ENCODE results near the gene ACAD9.
"Not testable (repeated sequence)": the region's sequence is repeated elsewhere in the genome, so short reads cannot be mapped to it uniquely, and the experiment has no call there.

The ACAD9 gene

DNA sequence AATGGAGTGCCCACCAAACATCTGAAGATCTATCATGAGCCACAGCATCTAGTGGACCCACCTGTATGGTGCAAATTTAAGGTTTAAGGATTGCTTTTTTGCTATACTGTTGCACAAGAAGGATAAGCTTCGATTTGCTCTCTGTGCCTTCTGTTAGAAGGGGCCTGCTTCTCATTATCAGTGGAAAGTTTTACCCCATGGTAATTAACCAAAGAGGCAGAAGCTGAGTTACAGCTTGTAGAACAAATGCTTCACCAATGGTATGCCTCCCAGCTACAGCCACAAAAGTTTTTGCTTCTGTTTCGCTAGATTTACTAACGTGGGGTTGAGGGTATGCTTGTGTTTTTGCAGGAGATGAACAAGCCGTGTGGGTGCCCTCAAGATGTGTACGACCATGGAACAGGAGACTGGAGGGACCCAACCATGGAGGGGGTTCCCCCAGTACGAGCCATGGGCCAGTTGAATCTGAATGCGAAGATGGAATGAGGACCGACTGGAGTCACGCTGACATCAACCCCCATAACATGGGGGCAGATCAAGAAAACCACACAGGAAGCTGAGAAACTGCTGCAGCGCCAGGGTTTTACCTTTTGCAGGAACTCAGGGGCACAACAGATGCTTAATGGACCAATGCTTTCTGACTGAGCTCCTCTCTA is 43.5 kb downstream of the ACAD9 start:
- ChIA-PET POLR2A (interaction anchor here (1.3 kb wide), 1 partner anchor 44 kb away, joined by 4 read pairs; the partner anchor contains the start of gene ACAD9), CTCF (no interaction called here)
- DNase-seq (ENCODE audit: extremely low spot score) = no peak
- TF ChIP-seq LEF1 (IDR thresholded peaks at IDR 0.05; ENCODE audit: borderline replicate concordance) = no peak
- TF ChIP-seq FOXM1 (IDR thresholded peaks at IDR 0.05; ENCODE audit: borderline replicate concordance) = no peak
- no peak for TF ChIP-seq TARDBP (IDR thresholded peaks at IDR 0.05)
- TF ChIP-seq L3MBTL2 (conservative IDR thresholded peaks at IDR 0.05) = no peak
- no peak for TF ChIP-seq NFRKB (IDR thresholded peaks at IDR 0.05)
- TF ChIP-seq SUZ12 (IDR thresholded peaks at IDR 0.05) = no peak
- no peak for TF ChIP-seq FOXA1 (IDR thresholded peaks at IDR 0.05)
- TF ChIP-seq, protein P1, sequence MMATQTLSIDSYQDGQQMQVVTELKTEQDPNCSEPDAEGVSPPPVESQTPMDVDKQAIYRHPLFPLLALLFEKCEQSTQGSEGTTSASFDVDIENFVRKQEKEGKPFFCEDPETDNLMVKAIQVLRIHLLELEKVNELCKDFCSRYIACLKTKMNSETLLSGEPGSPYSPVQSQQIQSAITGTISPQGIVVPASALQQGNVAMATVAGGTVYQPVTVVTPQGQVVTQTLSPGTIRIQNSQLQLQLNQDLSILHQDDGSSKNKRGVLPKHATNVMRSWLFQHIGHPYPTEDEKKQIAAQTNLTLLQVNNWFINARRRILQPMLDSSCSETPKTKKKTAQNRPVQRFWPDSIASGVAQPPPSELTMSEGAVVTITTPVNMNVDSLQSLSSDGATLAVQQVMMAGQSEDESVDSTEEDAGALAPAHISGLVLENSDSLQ (IDR thresholded peaks at IDR 0.05) = no peak
- no peak for TF ChIP-seq ZNF384 (IDR thresholded peaks at IDR 0.05)
- TF ChIP-seq CTBP1 (IDR thresholded peaks at IDR 0.05; ENCODE audit: borderline replicate concordance) = no peak

DNA sequence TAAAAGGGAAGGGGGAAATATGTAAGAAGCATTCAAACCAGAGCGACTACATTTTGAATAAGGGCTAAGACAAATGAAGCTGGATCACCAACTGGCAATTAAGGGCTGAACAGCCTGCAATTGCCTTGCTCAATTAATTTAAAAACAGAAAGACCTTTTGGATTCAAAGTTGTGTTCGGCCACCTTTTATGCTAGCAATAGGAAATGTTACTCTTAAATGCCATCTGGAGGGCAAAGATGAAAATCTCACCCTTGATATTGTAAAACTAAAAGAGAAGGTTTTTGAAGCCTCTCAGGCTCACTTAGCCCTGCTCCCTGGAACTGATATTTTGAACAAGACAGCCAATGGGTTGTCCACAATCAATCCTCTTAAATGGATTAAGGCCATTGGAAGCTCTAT is 44.2 kb downstream of the ACAD9 start:
- no peak for DNase-seq (ENCODE audit: extremely low spot score)
- ChIA-PET CTCF (interaction anchor here (1.0 kb wide), 1 partner anchor 12 kb away, joined by 3 read pairs; no protein-coding TSS in a partner anchor), POLR2A (interaction anchor here (1.3 kb wide), 1 partner anchor 45 kb away, joined by 4 read pairs; the partner anchor contains the start of gene ACAD9)
- no peak for TF ChIP-seq TARDBP (IDR thresholded peaks at IDR 0.05)
- no peak for TF ChIP-seq FOXA1 (IDR thresholded peaks at IDR 0.05)

DNA sequence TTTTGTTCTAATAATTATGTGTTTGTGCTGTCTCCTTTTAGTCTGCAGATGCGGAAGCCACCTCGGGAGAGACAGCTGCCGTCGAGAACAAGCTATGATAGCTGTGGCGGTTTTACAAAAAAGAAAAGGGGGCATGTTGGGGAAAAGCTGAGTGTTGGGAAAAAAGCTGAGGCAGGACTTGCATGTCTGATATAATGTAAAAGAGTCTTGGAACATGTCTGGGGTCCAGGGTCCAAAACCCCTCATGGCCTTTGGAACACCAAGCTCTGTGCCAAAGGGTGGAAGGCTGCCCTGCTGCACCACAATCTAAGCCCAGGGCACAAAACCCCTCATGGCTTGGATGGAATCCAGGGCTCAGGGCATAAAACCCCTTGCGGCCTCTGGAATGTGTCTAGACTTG is 44.6 kb downstream of the ACAD9 start:
- CTCF ChIA-PET = interaction anchor here (1.0 kb wide), 1 partner anchor 11 kb away, joined by 3 read pairs; no protein-coding TSS in a partner anchor
- DNase-seq (ENCODE audit: extremely low spot score); POLR2A ChIA-PET: not testable (repeated sequence)

DNA sequence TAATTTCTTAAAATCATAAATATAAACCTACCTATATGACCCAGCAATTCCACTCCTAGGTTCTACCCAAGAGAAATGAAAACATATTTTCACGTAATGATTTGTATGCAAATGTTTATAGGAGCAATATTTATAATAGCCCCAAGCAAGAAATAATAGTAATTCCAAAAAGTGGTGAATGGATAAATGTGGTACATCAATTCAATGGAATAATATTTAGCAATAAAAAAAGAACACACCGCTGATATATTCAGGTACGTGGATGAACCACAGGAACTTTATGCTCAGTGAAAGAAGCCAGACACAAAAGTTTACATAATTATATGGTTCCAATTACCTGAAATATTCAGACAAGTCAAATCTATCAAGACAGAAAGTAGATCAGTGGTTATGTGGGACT is 49.9 kb downstream of the ACAD9 start:
- CTCF ChIA-PET = no interaction called here

DNA sequence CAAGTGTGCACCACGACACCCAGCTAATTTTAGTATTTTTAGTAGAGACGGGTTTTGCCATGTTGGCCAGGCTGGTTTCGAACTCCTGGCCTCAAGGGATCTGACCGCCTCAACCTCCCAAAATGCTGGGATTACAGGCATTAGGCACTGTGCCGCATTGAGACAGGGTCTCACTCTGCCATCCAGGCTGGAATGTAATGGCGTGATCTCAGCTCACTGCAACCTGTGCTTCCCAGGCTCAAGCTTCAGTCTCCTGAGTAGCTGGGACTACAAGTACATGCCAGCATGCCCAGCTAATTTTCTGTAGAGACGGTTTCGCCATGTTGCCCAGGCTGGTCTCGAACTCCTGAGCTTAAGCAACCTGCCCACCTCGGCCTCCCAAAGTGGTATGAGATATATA is 51.6 kb downstream of the ACAD9 start:
- TF ChIP-seq ZNF384 (IDR thresholded peaks at IDR 0.05) (no peak), BHLHE40 (IDR thresholded peaks at IDR 0.05; ENCODE audit: borderline replicate concordance) (no peak), LEF1 (IDR thresholded peaks at IDR 0.05; ENCODE audit: borderline replicate concordance) (no peak), ARNT (IDR thresholded peaks at IDR 0.05) (no peak), SUZ12 (IDR thresholded peaks at IDR 0.05) (no peak), TARDBP (IDR thresholded peaks at IDR 0.05) (no peak), FOXK2 (IDR thresholded peaks at IDR 0.05) (no peak), L3MBTL2 (conservative IDR thresholded peaks at IDR 0.05) (no peak), SP1 (IDR thresholded peaks at IDR 0.05) (no peak), CTBP1 (IDR thresholded peaks at IDR 0.05; ENCODE audit: borderline replicate concordance) (no peak), ELF4 (IDR thresholded peaks at IDR 0.05) (no peak), HDGF (IDR thresholded peaks at IDR 0.05; ENCODE audit: borderline replicate concordance) (no peak), FOXA1 (IDR thresholded peaks at IDR 0.05) (no peak)
- TF ChIP-seq, protein P1 (IDR thresholded peaks at IDR 0.05) = no peak
- POLR2A ChIA-PET = no interaction called here
- DNase-seq (ENCODE audit: extremely low spot score) = no peak
- CTCF ChIA-PET = no interaction called here

More for the DNA sequence above, 49.9 kb downstream of the ACAD9 start:
- DNase-seq (ENCODE audit: extremely low spot score) = no peak
- POLR2A ChIA-PET = no interaction called here
- TF ChIP-seq L3MBTL2 (conservative IDR thresholded peaks at IDR 0.05) (no peak), HDGF (IDR thresholded peaks at IDR 0.05; ENCODE audit: borderline replicate concordance) (no peak), ELF4 (IDR thresholded peaks at IDR 0.05) (no peak), TARDBP (IDR thresholded peaks at IDR 0.05) (no peak), BHLHE40 (IDR thresholded peaks at IDR 0.05; ENCODE audit: borderline replicate concordance) (no peak), SP1 (IDR thresholded peaks at IDR 0.05) (no peak), FOXA1 (IDR thresholded peaks at IDR 0.05) (no peak), LEF1 (IDR thresholded peaks at IDR 0.05; ENCODE audit: borderline replicate concordance) (no peak), CTBP1 (IDR thresholded peaks at IDR 0.05; ENCODE audit: borderline replicate concordance) (no peak), FOXM1 (IDR thresholded peaks at IDR 0.05; ENCODE audit: borderline replicate concordance) (no peak), SUZ12 (IDR thresholded peaks at IDR 0.05) (no peak), FOXK2 (IDR thresholded peaks at IDR 0.05) (no peak), ZNF384 (IDR thresholded peaks at IDR 0.05) (no peak), NFRKB (IDR thresholded peaks at IDR 0.05) (no peak), ARNT (IDR thresholded peaks at IDR 0.05) (no peak)
- TF ChIP-seq, protein P1 (IDR thresholded peaks at IDR 0.05) = no peak

DNA sequence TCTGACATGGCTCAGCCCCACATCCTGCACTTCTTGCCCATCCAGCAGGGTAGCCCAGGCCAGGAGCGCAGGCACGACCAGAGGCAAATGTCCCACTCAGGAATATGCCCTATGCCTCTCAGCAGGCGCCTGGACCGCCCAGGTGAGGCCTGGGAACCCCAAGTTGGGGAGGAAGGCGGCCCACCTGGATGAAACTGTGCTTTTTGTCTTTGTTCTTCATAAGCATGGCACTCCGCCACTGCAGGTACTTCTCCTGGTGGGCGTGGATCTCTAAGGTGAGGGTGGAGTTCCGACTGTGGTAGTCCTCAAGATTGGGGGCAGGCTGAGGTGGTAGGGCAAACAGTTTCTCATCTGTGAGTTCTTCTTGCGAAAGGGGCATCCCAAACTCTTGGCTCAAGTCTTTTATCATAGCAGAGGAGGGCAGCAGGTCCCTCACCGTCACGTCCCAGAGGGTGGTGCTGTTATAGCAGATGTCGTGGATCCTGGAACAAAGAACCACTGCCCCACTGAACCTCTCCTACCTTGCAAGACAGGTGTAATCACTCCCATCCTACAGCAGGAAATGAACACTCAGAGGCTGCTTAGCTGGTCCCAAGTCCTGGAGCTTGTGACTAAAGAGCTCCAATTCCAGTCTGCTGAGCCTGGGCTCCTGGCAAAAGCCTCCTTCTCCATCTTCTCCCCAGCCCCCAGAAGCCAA is 53.2 kb downstream of the ACAD9 start:
- ChIA-PET CTCF (no interaction called here), POLR2A (no interaction called here)
- TF ChIP-seq LEF1 (IDR thresholded peaks at IDR 0.05; ENCODE audit: borderline replicate concordance) = no peak
- TF ChIP-seq ELF4 (IDR thresholded peaks at IDR 0.05) = no peak
- no peak for TF ChIP-seq CTBP1 (IDR thresholded peaks at IDR 0.05; ENCODE audit: borderline replicate concordance)
- no peak for TF ChIP-seq FOXK2 (IDR thresholded peaks at IDR 0.05)
- no peak for TF ChIP-seq BHLHE40 (IDR thresholded peaks at IDR 0.05; ENCODE audit: borderline replicate concordance)
- TF ChIP-seq L3MBTL2 (conservative IDR thresholded peaks at IDR 0.05) = no peak
- TF ChIP-seq SUZ12 (IDR thresholded peaks at IDR 0.05) = no peak
- no peak for TF ChIP-seq FOXA1 (IDR thresholded peaks at IDR 0.05)
- no peak for TF ChIP-seq ZNF384 (IDR thresholded peaks at IDR 0.05)
- no peak for TF ChIP-seq FOXM1 (IDR thresholded peaks at IDR 0.05; ENCODE audit: borderline replicate concordance)
- TF ChIP-seq TARDBP (IDR thresholded peaks at IDR 0.05) = no peak
- TF ChIP-seq SP1 (IDR thresholded peaks at IDR 0.05) = no peak
- TF ChIP-seq, protein P1 (IDR thresholded peaks at IDR 0.05) = no peak
- TF ChIP-seq ARNT (IDR thresholded peaks at IDR 0.05) = no peak
- DNase-seq (ENCODE audit: extremely low spot score) = no peak
